HG03159 (cell line): ENCODE results near the gene NDUFB8.

ENCODE experiments used
- ATAC-seq: cut with Tn5 transposase; IDR thresholded peaks from one replicate; pipeline ENCODE4 v1.9.1; 2021; ENCODE audit warnings: mild to moderate bottlenecking, moderate library complexity; ENCODE audit not compliant: unreplicated experiment

The NDUFB8 gene

DNA sequence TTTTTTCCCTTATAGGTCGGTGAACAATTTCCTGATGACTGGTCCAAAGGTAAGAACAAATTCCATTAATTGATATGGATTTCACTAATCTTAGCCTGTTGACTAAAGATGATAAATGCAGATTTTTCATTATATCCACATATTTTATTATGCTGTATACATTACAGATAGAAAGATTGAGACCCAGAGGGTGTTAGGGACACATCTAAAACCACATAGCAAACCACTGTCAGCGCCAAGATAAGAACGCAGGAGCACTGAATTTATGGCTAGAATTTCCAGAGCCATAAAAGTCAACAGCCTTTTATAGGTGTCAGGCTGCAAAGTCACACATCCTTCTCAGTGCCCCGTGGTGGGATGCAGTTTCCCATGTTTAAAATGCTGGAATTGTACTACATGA is 50.6 kb downstream of the NDUFB8 start:
- ATAC-seq: no peak

DNA sequence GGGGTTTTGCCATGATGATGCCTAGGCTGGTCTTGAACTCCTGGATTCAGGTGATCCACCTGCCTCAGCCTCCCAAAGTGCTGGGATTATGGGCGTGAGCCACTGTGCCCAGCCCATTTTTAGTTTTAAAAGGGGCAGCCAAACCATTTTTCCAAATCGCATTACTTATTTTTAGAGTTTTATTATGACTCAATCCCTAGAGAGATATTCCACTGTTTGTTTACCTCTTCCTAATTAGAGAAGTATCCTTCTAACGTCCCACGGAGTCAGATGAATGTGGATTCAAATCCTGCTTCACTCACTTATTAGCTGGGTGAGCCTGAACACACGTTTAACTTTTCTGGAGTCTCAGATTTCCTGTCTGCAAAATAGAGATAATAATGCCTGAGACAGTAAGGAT is 51.7 kb downstream of the NDUFB8 start:
- ATAC-seq: no peak
